ENCODE data around the gene GTF2F1. TPM values are rescaled to one million over a fixed set of nuclear protein-coding genes. Genes with fewer than 3 reads are reported as not detected.
"Not testable (repeated sequence)": the region's sequence is repeated elsewhere in the genome, so short reads cannot be mapped to it uniquely, and the experiment has no call there.

The GTF2F1 gene
- total RNA-seq, 1 donor from 2014 or later: 42.2 TPM

GRCh38 chr19:6354098-6354674 lies 38.8 kb downstream of the GTF2F1 start:
- no peak overlapping the region for H3K4me3 ChIP-seq (ENCODE audit: low read depth, low read length)
- no peak for DNase-seq (ENCODE audit: low read depth)
- TF ChIP-seq, protein P1, sequence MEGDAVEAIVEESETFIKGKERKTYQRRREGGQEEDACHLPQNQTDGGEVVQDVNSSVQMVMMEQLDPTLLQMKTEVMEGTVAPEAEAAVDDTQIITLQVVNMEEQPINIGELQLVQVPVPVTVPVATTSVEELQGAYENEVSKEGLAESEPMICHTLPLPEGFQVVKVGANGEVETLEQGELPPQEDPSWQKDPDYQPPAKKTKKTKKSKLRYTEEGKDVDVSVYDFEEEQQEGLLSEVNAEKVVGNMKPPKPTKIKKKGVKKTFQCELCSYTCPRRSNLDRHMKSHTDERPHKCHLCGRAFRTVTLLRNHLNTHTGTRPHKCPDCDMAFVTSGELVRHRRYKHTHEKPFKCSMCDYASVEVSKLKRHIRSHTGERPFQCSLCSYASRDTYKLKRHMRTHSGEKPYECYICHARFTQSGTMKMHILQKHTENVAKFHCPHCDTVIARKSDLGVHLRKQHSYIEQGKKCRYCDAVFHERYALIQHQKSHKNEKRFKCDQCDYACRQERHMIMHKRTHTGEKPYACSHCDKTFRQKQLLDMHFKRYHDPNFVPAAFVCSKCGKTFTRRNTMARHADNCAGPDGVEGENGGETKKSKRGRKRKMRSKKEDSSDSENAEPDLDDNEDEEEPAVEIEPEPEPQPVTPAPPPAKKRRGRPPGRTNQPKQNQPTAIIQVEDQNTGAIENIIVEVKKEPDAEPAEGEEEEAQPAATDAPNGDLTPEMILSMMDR (conservative IDR thresholded peaks at IDR 0.05; ENCODE audit: low read depth, low read length): peak; percentile 61

- TF ChIP-seq, protein P1 (conservative IDR thresholded peaks at IDR 0.05; ENCODE audit: low read depth, low read length): no peak
- no peak for DNase-seq (ENCODE audit: low read depth)
- no peak overlapping the region for H3K4me3 ChIP-seq (ENCODE audit: low read depth, low read length)
Observed at GRCh38 chr19:6352381-6353165, 40.4 kb downstream of the GTF2F1 start.

DNA sequence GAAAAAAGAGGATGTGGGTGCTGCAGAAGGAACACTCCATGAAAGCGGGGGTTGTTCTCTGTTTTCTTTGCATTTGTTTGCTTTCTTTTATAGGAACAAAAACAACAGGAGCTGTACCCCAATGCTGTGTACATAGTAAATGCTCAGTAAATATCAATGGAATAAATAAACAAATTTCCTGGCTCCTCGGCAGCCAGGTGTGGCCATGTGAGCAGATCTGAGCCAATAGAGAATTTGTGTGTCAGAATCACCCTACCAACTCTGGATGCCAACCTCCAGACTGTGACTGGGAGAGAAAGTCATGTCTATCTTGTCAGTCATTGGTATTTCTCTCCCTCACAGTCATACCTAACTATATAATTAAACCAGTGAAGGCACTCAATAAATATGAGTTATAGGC lies 42.3 kb downstream of the GTF2F1 start:
- TF ChIP-seq, protein P1 (conservative IDR thresholded peaks at IDR 0.05; ENCODE audit: low read depth, low read length): no peak
- no peak for DNase-seq (ENCODE audit: low read depth)
- no peak overlapping the region for H3K4me3 ChIP-seq (ENCODE audit: low read depth, low read length)

GRCh38 chr19:6349271-6349670 lies 43.7 kb downstream of the GTF2F1 start:
- H3K4me3 ChIP-seq (ENCODE audit: low read depth, low read length); DNase-seq (ENCODE audit: low read depth): not testable (repeated sequence)

GRCh38 chr19:6343462-6343861 lies 49.5 kb downstream of the GTF2F1 start:
- no peak for DNase-seq (ENCODE audit: low read depth)
- H3K4me3 ChIP-seq (ENCODE audit: low read depth, low read length): no peak overlapping the region
- TF ChIP-seq, protein P1 (conservative IDR thresholded peaks at IDR 0.05; ENCODE audit: low read depth, low read length): no peak

DNA sequence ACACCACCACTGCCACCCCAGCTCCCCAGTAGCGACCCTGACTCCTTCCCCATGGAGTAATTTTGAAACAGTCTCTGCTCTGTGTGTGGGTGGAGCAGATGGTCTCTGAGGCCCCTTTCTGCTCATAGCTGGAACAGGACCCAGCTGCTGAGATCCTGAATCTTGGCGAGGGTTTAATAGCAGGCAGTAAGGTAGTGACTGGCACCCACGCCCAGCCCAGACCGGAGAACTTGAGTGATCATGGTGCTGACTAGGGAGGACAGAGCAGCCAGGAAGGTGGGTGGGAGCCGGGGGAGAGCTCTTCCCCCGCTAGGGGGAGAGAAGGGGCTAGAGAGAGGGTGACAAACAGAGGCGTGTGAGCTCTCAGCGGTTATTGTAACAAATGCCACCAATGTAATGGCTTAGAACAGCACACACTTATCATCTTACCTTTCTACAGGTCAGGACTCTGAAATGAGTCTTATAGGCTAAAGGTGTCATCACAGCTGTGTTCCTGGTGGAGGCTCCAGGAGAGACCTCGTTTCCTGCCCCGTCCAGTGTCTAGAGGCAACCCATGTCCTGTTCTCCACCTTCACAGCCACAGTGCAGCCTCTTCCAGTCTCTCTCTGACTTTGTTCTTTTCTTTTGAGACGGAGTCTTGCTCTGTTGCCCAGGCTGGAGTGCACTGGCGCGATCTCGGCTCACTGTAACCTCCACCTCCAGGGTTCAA lies 52.3 kb downstream of the GTF2F1 start:
- DNase-seq (ENCODE audit: low read depth): no peak
- no peak overlapping the region for H3K4me3 ChIP-seq (ENCODE audit: low read depth, low read length)
- TF ChIP-seq, protein P1 (conservative IDR thresholded peaks at IDR 0.05; ENCODE audit: low read depth, low read length): no peak

- no peak for DNase-seq (ENCODE audit: low read depth)
- TF ChIP-seq, protein P1 (conservative IDR thresholded peaks at IDR 0.05; ENCODE audit: low read depth, low read length): no peak
- H3K4me3 ChIP-seq (ENCODE audit: low read depth, low read length): no peak overlapping the region
Observed at GRCh38 chr19:6334490-6335285, 58.3 kb downstream of the GTF2F1 start.

Measured in epithelial cell of proximal tubule (primary cell).